NCI-H345 treated with DMSO at 0.1 percent for 48 hours (cell line): ENCODE measurements around the gene TRAPPC4.
"Not testable (repeated sequence)": the region's sequence is repeated elsewhere in the genome, so short reads cannot be mapped to it uniquely, and the experiment has no call there.

Experiments
- DNase-seq: peaks from one replicate; lab custom pipeline; 2025; ENCODE audit not compliant: unreplicated experiment; lab: John Stamatoyannopoulos, UW

Gene TRAPPC4

GRCh38 chr11:119033421-119033820 is 14.9 kb downstream of the TRAPPC4 start:
- not testable (repeated sequence) for DNase-seq

GRCh38 chr11:119034813-119035212 is 16.2 kb downstream of the TRAPPC4 start:
- DNase-seq = no peak

GRCh38 chr11:119038884-119039283 is 20.3 kb downstream of the TRAPPC4 start:
- no peak for DNase-seq

DNA sequence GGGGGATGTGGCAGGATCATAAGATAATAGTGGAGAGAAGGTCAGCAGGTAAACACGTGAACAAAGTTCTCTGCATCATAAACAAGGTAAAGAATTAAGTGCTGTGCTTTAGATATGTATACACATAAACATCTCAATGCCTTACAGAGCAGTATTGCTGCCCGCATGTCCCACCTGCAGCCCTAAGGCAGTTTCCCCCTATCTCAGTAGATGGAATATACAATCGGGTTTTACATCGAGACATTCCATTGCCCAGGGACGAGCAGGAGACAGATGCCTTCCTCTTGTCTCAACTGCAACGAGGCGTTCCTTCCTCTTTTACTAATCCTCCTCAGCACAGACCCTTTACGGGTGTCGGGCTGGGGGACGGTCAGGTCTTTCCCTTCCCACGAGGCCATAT is 20.9 kb downstream of the TRAPPC4 start:
- DNase-seq = not testable (repeated sequence)

DNA sequence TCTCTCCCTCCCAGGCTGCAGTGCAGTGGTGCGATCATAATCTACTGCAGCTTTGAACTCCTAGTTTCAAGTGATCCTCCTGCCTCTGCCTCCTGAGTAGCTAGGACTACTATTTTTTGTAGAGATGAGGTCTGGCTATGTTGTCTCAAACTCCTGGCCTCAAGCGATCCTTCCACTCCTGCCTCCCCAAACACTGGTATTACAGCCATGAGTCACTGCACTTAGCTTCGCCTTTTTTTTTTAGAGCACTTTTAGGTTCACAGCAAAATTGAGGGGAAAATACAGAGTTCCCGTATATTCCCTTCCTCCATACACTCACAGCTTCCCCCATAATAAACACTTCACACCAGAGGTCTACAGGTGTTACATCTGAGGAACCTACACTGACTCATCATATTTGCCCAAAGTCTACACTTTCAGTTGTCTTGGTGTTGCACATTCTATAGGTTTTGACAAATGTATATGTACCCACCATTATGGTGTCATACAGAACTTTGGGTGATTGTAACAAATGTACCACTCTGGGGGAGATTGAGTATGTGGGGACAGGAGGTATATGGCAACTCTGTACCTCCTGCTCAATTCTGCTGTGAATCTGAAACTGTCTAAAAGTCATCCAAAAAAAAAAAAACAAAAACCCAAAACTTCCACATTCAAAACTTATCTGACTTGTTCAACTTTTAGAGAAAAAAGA is 23.4 kb downstream of the TRAPPC4 start:
- DNase-seq = no peak

GRCh38 chr11:119042927-119043326 is 24.4 kb downstream of the TRAPPC4 start:
- no peak for DNase-seq

GRCh38 chr11:119044708-119045107 is 26.1 kb downstream of the TRAPPC4 start:
- no peak for DNase-seq

DNA sequence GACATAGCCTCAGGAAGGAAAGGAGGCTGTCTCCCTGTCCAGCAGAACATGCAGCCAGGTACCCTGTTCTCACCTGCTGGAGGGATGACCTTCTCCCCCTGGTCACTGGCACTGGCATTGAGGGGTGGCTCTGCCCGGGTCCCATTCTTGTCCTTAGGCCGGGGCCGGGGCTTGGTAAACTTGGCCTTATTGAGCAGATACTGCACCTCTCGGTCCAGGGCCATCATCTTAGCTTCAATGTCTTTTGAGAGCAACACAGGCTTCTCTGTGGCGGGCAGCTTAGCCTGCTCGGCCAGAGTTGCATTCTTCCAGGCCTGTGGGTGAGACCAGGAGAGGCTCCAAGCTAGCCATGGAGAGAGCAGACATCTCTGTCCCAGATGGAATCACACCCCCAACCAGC is 27.9 kb downstream of the TRAPPC4 start:
- no peak for DNase-seq

- DNase-seq = no peak
Measured at GRCh38 chr11:119047205-119047604, 28.6 kb downstream of the TRAPPC4 start.

DNA sequence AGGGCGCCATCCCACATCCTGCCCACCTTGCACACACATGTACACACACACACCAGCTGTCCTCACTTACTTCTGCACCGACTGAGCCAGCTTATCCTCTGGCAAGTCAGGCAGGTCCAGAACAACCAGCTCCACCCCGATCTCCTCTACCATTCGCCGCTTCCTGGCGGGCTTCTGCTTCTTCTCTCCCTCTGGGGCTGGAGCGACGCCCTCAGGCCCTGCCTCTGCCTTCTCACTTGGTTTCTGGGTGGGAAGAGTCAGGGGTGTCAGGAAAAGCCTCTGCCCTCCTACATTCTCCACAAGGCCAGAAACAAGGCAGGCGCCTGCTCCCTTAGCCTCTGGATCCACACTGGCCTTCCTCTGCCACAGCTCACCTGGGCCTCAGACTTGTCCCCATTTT is 30.1 kb downstream of the TRAPPC4 start:
- no peak for DNase-seq

GRCh38 chr11:119049081-119049480 is 30.5 kb downstream of the TRAPPC4 start:
- no peak for DNase-seq

- no peak for DNase-seq
Measured at GRCh38 chr11:119051440-119052162, 33.0 kb downstream of the TRAPPC4 start.

DNA sequence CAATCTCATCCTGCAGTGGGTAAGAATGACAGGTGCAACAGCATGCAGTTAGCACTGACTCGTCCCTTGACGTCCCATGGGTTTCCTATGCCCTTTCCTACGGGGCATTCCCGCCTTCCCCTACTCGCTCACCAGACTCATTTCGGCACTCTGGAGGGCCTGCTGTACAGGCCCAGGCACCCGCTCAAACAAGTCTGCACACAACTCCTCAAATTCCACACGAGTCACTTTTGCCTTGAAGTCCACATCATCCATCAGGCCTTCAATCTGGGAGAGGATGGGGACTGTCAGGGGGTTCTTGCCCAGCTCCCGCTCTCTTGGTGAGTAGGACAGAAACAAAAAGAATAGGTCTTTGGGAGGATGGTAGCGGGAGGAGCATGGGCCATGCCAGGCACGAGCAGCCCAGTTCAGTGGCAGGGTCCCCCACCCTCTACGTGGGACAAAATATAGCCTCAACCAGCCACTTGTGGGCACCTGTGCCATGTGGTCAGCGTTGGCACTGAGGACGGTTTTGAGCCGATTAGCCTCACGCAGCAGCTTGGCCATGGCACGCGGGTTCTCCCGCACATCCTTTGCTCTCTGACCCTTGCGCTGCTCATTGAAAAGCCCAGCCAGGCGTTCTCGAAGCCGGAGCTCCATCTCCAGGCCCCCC is 33.7 kb downstream of the TRAPPC4 start:
- DNase-seq = no peak

DNA sequence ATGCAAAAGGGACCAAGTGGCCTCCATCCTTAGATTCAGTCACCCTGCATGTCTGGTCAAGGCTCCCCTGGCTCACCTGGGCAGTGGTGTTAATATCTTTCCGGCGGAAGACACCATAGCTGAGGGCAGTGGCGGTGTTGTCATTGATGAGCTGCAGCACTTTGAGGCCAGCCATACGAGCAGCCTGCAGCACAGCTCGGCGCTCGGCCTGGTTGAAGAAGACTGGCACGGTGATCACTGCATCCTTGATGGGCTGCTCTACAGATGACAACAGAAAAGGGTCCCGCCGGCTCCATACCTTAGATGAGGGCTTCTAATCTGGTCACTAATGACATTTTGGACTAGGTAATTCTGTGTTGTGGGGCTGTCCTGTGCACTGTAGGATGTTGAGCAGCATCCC is 35.9 kb downstream of the TRAPPC4 start:
- no peak for DNase-seq

- no peak for DNase-seq
Measured at GRCh38 chr11:119055901-119056300, 37.3 kb downstream of the TRAPPC4 start.

- no peak for DNase-seq
Measured at GRCh38 chr11:119056421-119056999, 37.9 kb downstream of the TRAPPC4 start.

DNA sequence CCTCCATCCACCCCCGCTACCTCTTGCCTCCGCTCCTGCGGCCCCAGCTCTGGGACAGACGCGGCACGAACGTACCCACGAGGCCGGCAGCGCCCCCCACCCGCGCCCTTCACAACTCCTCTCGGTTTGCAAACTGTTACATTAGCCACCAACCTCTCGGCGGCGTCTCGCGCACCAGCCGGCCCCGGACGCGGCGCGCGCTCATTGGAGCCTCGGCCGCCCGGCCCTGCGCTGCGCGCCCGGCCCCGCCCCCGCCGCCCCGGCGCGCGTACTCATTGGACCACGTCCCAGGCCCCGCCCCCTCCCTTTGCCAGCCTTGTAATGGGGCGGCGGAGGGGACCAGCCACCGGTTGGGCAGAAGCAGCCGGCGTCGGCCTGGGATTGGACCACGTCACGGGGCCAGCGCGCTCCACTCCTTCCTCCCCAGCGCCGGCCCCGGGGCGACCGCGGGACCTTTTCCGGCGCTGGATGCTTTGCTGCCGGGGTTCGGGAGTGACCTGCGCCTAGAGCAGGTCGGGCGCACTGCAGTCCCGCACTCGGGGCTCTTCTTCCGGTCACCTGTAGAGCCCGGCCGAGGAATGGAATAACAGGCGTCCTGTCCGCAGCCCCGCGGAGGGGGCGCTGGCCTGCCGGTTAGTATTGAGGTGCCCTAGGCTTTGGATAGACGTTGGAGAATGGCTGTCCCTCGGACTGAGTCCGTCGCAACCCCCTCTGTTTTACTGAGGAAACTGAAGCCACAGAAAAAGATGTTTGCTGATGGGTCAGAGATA is 38.6 kb downstream of the TRAPPC4 start, which contains the start of gene HYOU1:
TSS of gene HYOU1 (minus strand) at position 206 of the 770 bp plus-strand sequence. CDS start 1,045 bp downstream, outside the sequence.
- peak; percentile 91 for DNase-seq

- not testable (repeated sequence) for DNase-seq
Measured at GRCh38 chr11:119059128-119059527, 40.6 kb downstream of the TRAPPC4 start.

DNA sequence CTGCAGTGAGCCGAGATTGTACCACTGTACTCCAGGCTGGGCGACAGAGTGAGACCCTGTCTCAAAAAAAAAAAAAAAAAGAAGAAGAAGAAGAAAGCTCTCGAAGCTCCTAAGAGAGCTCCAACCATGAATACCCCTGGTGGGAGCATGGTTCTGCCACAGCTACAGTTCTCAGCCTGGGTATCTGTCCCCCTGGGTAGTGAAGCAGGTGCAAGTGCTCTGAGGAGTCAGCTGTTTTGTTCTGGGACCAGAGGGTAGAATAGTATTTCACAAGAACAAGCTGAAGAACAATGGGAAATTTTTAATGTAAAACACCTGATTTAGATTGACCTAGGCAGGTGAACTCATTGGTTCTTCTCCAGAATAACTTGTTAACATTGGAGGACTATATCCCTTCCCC is 42.7 kb downstream of the TRAPPC4 start:
- no peak for DNase-seq

DNA sequence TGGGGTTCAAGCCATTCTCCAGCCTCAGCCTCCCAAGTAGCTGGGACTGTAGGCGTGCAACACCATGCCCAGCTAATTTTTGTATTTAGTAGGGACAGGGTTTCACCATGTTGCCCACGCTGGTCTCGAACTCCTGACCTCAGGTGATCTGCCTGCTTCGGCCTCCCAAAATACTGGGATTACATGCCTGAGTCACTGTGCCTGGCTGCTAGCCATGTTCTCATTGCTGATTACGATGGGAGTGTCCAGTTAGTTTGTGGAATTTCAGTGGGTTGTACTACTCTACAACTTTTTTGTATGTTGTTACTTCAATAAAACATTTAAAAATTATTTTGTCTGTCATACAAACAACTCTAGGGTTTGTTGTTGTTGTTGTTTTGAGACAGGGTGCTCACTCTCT is 44.2 kb downstream of the TRAPPC4 start:
- no peak for DNase-seq

- no peak for DNase-seq
Measured at GRCh38 chr11:119065369-119065768, 46.8 kb downstream of the TRAPPC4 start.
